ENCODE results near the gene CIAO3. TPM values are rescaled to one million over a fixed set of nuclear protein-coding genes. Genes with fewer than 3 reads are reported as not detected.

The CIAO3 gene
- total RNA-seq, 1 experiment from 2014 or later, result 21.9 TPM

DNA sequence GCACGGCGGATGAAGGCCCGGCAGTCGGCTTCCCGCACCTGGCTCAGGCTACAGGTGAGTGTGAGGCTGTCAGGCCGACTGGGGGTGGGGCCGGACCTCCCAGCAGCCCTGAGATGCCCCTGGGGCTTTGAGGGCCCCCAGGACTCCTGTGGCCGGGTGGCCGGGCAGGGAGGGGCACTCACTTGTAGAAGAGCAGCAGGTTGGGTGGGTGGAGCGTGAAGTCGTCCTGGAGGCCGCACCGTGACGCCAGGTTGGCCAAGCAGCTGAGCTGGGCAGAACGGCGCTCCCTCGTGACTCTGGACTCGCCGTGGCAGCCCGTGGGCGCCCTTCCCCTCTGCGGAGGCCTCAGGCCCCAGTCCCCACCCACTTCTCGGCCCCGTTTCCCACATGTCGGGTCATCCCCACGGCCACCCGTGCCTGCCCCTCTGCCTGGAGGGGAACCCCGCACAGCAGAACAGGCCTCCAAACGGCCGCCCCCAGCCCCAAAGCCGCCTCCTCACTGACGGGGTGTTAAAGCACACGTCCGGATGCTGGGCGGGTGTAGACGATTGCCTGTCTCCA, 34.5 kb upstream of the CIAO3 start:
- WGBS (ENCODE audit: extremely low coverage, insufficient read length, low lambda C conversion rate), result no CpG with 5 or more reads among the region's 36 CpGs
- H3K23me2 ChIP-seq (ENCODE audit: insufficient read length, low read depth, low read length, poor library complexity, severe bottlenecking), result no peaks in the 10 kb centered on the region
- H4K8ac ChIP-seq (replicated peaks; ENCODE audit: insufficient read length, low read depth, low read length), result no peak overlapping the region
- no peak overlapping the region for H3K9ac ChIP-seq (ENCODE audit: extremely low read depth, insufficient read length, low read length)
- DNase-seq, result no peak
- H4K91ac ChIP-seq (ENCODE audit: insufficient read length, low read depth, low read length), result no peak overlapping the region
- peaks cover 24% of the 10 kb centered on the region for H3K27me3 Mint-ChIP-seq (ENCODE audit: low read depth)
- no peak overlapping the region for H3K4me2 ChIP-seq (ENCODE audit: insufficient read depth, insufficient read length, low read length)
- no peak overlapping the region for H3K56ac ChIP-seq (ENCODE audit: insufficient read length, low read depth, low read length)
- H2BK15ac ChIP-seq (ENCODE audit: low read depth, low read length), result no peak overlapping the region
- no peaks in the 10 kb centered on the region for H3K9me3 ChIP-seq (ENCODE audit: control insufficient read depth, low read depth, low read length)
- H2BK12ac ChIP-seq (ENCODE audit: insufficient read length, low read depth, low read length), result no peak overlapping the region
- TF ChIP-seq, protein P1, sequence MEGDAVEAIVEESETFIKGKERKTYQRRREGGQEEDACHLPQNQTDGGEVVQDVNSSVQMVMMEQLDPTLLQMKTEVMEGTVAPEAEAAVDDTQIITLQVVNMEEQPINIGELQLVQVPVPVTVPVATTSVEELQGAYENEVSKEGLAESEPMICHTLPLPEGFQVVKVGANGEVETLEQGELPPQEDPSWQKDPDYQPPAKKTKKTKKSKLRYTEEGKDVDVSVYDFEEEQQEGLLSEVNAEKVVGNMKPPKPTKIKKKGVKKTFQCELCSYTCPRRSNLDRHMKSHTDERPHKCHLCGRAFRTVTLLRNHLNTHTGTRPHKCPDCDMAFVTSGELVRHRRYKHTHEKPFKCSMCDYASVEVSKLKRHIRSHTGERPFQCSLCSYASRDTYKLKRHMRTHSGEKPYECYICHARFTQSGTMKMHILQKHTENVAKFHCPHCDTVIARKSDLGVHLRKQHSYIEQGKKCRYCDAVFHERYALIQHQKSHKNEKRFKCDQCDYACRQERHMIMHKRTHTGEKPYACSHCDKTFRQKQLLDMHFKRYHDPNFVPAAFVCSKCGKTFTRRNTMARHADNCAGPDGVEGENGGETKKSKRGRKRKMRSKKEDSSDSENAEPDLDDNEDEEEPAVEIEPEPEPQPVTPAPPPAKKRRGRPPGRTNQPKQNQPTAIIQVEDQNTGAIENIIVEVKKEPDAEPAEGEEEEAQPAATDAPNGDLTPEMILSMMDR (conservative IDR thresholded peaks at IDR 0.05), result no peak
- H3K36me3 Mint-ChIP-seq (ENCODE audit: insufficient read depth in 1 of 3, low read depth in 3 of 3), result no peaks in the 10 kb centered on the region
- no peak overlapping the region for H2BK120ac ChIP-seq (ENCODE audit: low read depth, low read length, poor library complexity, severe bottlenecking)
- H3K27me3 ChIP-seq (ENCODE audit: insufficient read depth, low read length), result no peaks in the 10 kb centered on the region
- H3K79me1 ChIP-seq (ENCODE audit: insufficient read depth, low read depth, low read length, poor library complexity, severe bottlenecking), result no peaks in the 10 kb centered on the region
- H3K27ac Mint-ChIP-seq, result no peak overlapping the region
- H3K4ac ChIP-seq (ENCODE audit: low read depth, low read length), result no peak overlapping the region
- no peak overlapping the region for H3K18ac ChIP-seq (ENCODE audit: insufficient read length, low read depth, low read length)
- no peak overlapping the region for H3K4me3 Mint-ChIP-seq
- H2AFZ ChIP-seq (ENCODE audit: low read length), result no peak overlapping the region
- no peak overlapping the region for H3K27ac ChIP-seq (ENCODE audit: insufficient read length, low read depth, low read length)
- no peaks in the 10 kb centered on the region; a peak in 1 of 5 replicates for H3K9me3 Mint-ChIP-seq
- no peak overlapping the region for H2BK5ac ChIP-seq (ENCODE audit: insufficient read length, low read length)
- H4K20me1 ChIP-seq (ENCODE audit: control insufficient read depth, insufficient read depth, insufficient read length), result no peaks in the 10 kb centered on the region
- no peak overlapping the region for H3K23ac ChIP-seq (ENCODE audit: insufficient read length, low read depth, low read length)
- no peaks in the 10 kb centered on the region for H3K4me1 ChIP-seq (ENCODE audit: insufficient read depth, low read length)
- no peaks in the 10 kb centered on the region for H3K79me2 ChIP-seq (ENCODE audit: insufficient read depth, low read length)
- no peak overlapping the region for H3K14ac ChIP-seq (ENCODE audit: insufficient read depth, low read length)
- no peaks in the 10 kb centered on the region for H3K4me1 Mint-ChIP-seq
- H2AK5ac ChIP-seq (ENCODE audit: insufficient read length, low read length), result no peak overlapping the region
- no peak overlapping the region for H3T11ph ChIP-seq (ENCODE audit: low read length)
- H4K5ac ChIP-seq (ENCODE audit: insufficient read length, low read depth, low read length), result no peak overlapping the region
- H2BK20ac ChIP-seq (ENCODE audit: low read depth, low read length, poor library complexity, severe bottlenecking), result no peak overlapping the region

Measured in H9 (cell line).